ENCODE results near the gene IBSP.

DNA sequence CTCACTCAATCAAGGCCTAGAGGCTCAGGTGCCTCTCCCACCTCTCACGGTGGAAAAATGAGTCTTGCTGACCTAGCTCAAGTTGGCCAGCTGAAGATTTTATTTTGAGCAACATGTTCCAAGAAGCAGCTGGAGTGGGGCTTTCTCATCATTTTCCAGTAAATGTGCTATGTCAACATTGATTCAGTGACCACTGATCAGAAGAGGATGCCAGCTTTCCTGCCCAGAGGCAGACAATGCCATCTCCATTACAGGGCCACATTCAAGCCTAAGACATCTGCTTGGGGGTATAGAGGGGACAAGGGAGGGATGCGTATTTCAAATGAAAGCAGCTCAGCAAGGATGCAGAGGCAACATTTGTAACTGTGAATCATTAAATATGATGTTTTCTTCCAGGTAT is 36.4 kb downstream of the IBSP start:
- no peak for TF ChIP-seq POLR2AphosphoS5 (IDR thresholded peaks at IDR 0.05; ENCODE audit: low read depth, low read length)
- no peak for TF ChIP-seq POLR2A (IDR thresholded peaks at IDR 0.05; ENCODE audit: low read depth, low read length)
